Endothelial cell of hepatic sinusoid (primary cell): ENCODE data around the gene PPP3CB.

Source experiments
- in situ Hi-C: cut with HindIII; loops from 2 replicates; pipeline ENCODE4 v1.10.0; 2017; ENCODE audit warnings: low sequenced_read_pairs

Gene PPP3CB

GRCh38 chr10:73486601-73487000 lies 9.2 kb downstream of the PPP3CB start:
- in situ Hi-C loops: no loop called here

GRCh38 chr10:73485320-73485719 lies 10.5 kb downstream of the PPP3CB start:
- in situ Hi-C loops: no loop called here

GRCh38 chr10:73480158-73480557 lies 15.7 kb downstream of the PPP3CB start:
- in situ Hi-C loops: no loop called here

- in situ Hi-C loops: no loop called here
These were observed 17.2 kb downstream of the PPP3CB start for GRCh38 chr10:73478636-73479035.

GRCh38 chr10:73471226-73471625 lies 24.6 kb downstream of the PPP3CB start:
- in situ Hi-C loops: no loop called here

GRCh38 chr10:73469579-73469978 lies 26.2 kb downstream of the PPP3CB start:
- in situ Hi-C loops: no loop called here

- in situ Hi-C loops: no loop called here
These were observed 28.6 kb downstream of the PPP3CB start for GRCh38 chr10:73467206-73467605.

- in situ Hi-C loops: no loop called here
These were observed 29.7 kb downstream of the PPP3CB start for GRCh38 chr10:73465978-73466726.

GRCh38 chr10:73460897-73461296 lies 34.9 kb downstream of the PPP3CB start:
- in situ Hi-C loops: no loop called here

GRCh38 chr10:73459683-73460314 lies 36.0 kb downstream of the PPP3CB start:
- in situ Hi-C loops: no loop called here

GRCh38 chr10:73456187-73456890 lies 39.5 kb downstream of the PPP3CB start:
- in situ Hi-C loops: no loop called here

- in situ Hi-C loops: no loop called here
These were observed 46.7 kb downstream of the PPP3CB start for GRCh38 chr10:73449113-73449512.

GRCh38 chr10:73448384-73448783 lies 47.4 kb downstream of the PPP3CB start:
- in situ Hi-C loops: no loop called here

- in situ Hi-C loops: no loop called here
These were observed 48.9 kb downstream of the PPP3CB start for GRCh38 chr10:73446926-73447325.

- in situ Hi-C loops: no loop called here
These were observed 51.4 kb downstream of the PPP3CB start for GRCh38 chr10:73444457-73444856.

GRCh38 chr10:73439605-73440312 lies 56.1 kb downstream of the PPP3CB start:
- in situ Hi-C loops: no loop called here

GRCh38 chr10:73439055-73439454 lies 56.8 kb downstream of the PPP3CB start:
- in situ Hi-C loops: no loop called here

GRCh38 chr10:73433538-73433867 lies 62.3 kb downstream of the PPP3CB start, which contains the start of gene MSS51:
Gene MSS51 (minus strand): TSS chr10:73433561. CDS start chr10:73428284, 5,277 bp downstream.
- in situ Hi-C loops: no loop called here

GRCh38 chr10:73432646-73433537 lies 62.9 kb downstream of the PPP3CB start:
- in situ Hi-C loops: no loop called here

GRCh38 chr10:73426318-73426717 lies 69.5 kb downstream of the PPP3CB start:
- in situ Hi-C loops: no loop called here
